HepG2 (cell line): Measurements from ENCODE around the gene TMOD2.

ENCODE experiments used
- ARNT ChIP-seq: fragments of 450-650 bp; IDR thresholded peaks from 2 replicates; pipeline ENCODE4 v1.6.1; 2017
- EP300 ChIP-seq, 3 experiments: sonication (generic) in 1 of 3; formaldehyde crosslinking in 1 of 3; IDR thresholded peaks; 2 replicates each; pipeline versions ENCODE4 v1.5.1 to v1.6.1; 2011 to 2020; ENCODE audit warnings: low read depth in 2 of 3, low read length in 2 of 3, borderline replicate concordance in 1 of 3, improper control_type of control experiment in 1 of 3, mild to moderate bottlenecking in 1 of 3, missing genetic modification reagents in 1 of 3, moderate library complexity in 1 of 3
- GZF1 ChIP-seq: sonication (generic); formaldehyde crosslinking; IDR thresholded peaks from 2 replicates; pipeline ENCODE4 v1.5.1; 2020; ENCODE audit warnings: mild to moderate bottlenecking, missing genetic modification reagents
- JUND ChIP-seq: sonication (generic); formaldehyde crosslinking; IDR thresholded peaks from 2 replicates; pipeline ENCODE4 v1.8.0; 2022; ENCODE audit warnings: mild to moderate bottlenecking, missing genetic modification reagents
- KDM5A ChIP-seq: fragments of 200-600 bp; sonication (generic); IDR thresholded peaks from 2 replicates; pipeline ENCODE4 v1.7.0; 2018; ENCODE audit warnings: antibody characterized with exemption, mild to moderate bottlenecking, low read length, borderline replicate concordance
- MEIS2 ChIP-seq: sonication (generic); formaldehyde crosslinking; IDR thresholded peaks from 2 replicates; pipeline ENCODE4 v1.9.0; 2021; ENCODE audit warnings: mild to moderate bottlenecking, missing genetic modification reagents
- PAXIP1 ChIP-seq: sonication (generic); formaldehyde crosslinking; conservative IDR thresholded peaks from 2 replicates; pipeline ENCODE4 v1.4.0; 2020; ENCODE audit warnings: mild to moderate bottlenecking, missing genetic modification reagents, moderate library complexity
- RAD21 ChIP-seq: fragments of 450-650 bp; formaldehyde crosslinking; IDR thresholded peaks from 2 replicates; pipeline ENCODE4 v1.5.0; 2020; ENCODE audit warnings: mild to moderate bottlenecking
- TARDBP ChIP-seq: sonication (generic); formaldehyde crosslinking; IDR thresholded peaks from 2 replicates; pipeline ENCODE4 v1.8.0; 2022; ENCODE audit warnings: mild to moderate bottlenecking, missing genetic modification reagents
- ZBTB3 ChIP-seq: sonication (generic); formaldehyde crosslinking; IDR thresholded peaks from 2 replicates; pipeline ENCODE4 v1.4.0; 2020; ENCODE audit warnings: low read depth, mild to moderate bottlenecking, moderate library complexity, missing genetic modification reagents, borderline replicate concordance
- ZNF557 ChIP-seq: sonication (generic); formaldehyde crosslinking; IDR thresholded peaks from 2 replicates; pipeline ENCODE4 v1.4.0; 2020; ENCODE audit warnings: missing genetic modification reagents
- ZNF768 ChIP-seq: sonication (generic); formaldehyde crosslinking; IDR thresholded peaks from 2 replicates; pipeline ENCODE4 v1.4.0; 2020; ENCODE audit warnings: missing genetic modification reagents
- ZNF790 ChIP-seq: sonication (generic); formaldehyde crosslinking; IDR thresholded peaks from 2 replicates; pipeline ENCODE4 v1.8.0; 2022; ENCODE audit warnings: missing genetic modification reagents, mild to moderate bottlenecking, borderline replicate concordance
- ZNF839 ChIP-seq: sonication (generic); formaldehyde crosslinking; IDR thresholded peaks from 2 replicates; pipeline ENCODE4 v1.4.0; 2020; ENCODE audit warnings: missing genetic modification reagents, mild to moderate bottlenecking, borderline replicate concordance

- no peak for TF ChIP-seq GZF1 (CRISPR knock-in tag)
- no peak for TF ChIP-seq ZNF790 (CRISPR knock-in tag)
- TF ChIP-seq MEIS2 (CRISPR knock-in tag), result no peak
- no peak for TF ChIP-seq RAD21 (CRISPR knock-in tag)
- no peak for TF ChIP-seq JUND (CRISPR knock-in tag)
- TF ChIP-seq ZNF768, result no peak
- TF ChIP-seq ARNT, result no peak
- TF ChIP-seq ZNF557, result no peak
- TF ChIP-seq ZNF839 (CRISPR knock-in tag), result no peak
- TF ChIP-seq TARDBP (CRISPR knock-in tag), result no peak
- no peak for TF ChIP-seq PAXIP1
- no peak for TF ChIP-seq KDM5A
- TF ChIP-seq EP300 (IDR thresholded peaks at IDR 0.05; ENCODE audit: low read depth in 2 of 2, low read length in 2 of 2), result no peak
- no peak for TF ChIP-seq EP300 (CRISPR knock-in tag; IDR thresholded peaks at IDR 0.05; ENCODE audit: borderline replicate concordance)
- TF ChIP-seq ZBTB3 (CRISPR knock-in tag), result no peak
These were observed 44.3 kb upstream of the TMOD2 start for GRCh38 chr15:51706926-51707608.
